ENCODE measurements around the gene CLIC2. TPM values are rescaled to one million over a fixed set of nuclear protein-coding genes. Genes with fewer than 3 reads are reported as not detected.

Gene CLIC2
- total RNA-seq, 4 donors from 2014 or later = 1.9 to 31.4 (median 4.2) TPM

- no peak overlapping the region for H3K4me3 ChIP-seq
- H3K27me3 ChIP-seq = no peaks in the 10 kb centered on the region
- no peak overlapping the region for H3K27ac ChIP-seq
- H3K36me3 ChIP-seq = peaks cover 0 to 9% (median 0%) of the 10 kb centered on the region in 3 donors
- DNase-seq = no peak
- TF ChIP-seq, protein P1, sequence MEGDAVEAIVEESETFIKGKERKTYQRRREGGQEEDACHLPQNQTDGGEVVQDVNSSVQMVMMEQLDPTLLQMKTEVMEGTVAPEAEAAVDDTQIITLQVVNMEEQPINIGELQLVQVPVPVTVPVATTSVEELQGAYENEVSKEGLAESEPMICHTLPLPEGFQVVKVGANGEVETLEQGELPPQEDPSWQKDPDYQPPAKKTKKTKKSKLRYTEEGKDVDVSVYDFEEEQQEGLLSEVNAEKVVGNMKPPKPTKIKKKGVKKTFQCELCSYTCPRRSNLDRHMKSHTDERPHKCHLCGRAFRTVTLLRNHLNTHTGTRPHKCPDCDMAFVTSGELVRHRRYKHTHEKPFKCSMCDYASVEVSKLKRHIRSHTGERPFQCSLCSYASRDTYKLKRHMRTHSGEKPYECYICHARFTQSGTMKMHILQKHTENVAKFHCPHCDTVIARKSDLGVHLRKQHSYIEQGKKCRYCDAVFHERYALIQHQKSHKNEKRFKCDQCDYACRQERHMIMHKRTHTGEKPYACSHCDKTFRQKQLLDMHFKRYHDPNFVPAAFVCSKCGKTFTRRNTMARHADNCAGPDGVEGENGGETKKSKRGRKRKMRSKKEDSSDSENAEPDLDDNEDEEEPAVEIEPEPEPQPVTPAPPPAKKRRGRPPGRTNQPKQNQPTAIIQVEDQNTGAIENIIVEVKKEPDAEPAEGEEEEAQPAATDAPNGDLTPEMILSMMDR (IDR thresholded peaks at IDR 0.05) = no peak
- TF ChIP-seq POLR2A (IDR thresholded peaks at IDR 0.05) = no peak
- H3K4me1 ChIP-seq = no peaks in the 10 kb centered on the region
- no peaks in the 10 kb centered on the region for H3K9me3 ChIP-seq
Measured at GRCh38 chrX:155242300-155242699, 92.1 kb downstream of the CLIC2 start.

DNA sequence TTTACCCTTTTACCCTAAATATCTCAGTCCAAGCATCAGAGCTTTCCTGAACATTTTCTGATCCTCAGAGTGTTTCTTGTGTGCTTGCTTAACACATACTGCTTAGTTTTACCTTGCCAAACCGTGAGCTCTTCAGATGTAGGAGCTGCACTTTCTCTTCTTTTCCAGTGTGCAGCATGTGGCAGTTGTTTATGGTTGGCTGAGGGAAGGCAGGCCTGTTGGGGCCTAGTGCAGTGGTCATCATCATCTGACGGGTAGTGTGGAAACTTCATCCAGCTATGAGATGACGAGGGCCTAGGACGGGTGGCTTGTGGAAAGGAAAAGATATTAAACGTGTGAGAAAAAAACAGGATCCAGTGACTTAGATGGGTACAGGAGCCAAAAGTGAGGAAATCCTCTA lies 96.7 kb downstream of the CLIC2 start:
- Histone ChIP-seq H3K36me3 (peaks cover 0 to 22% (median 0%) of the 10 kb centered on the region in 3 donors), H3K27ac (no peak overlapping the region), H3K4me1 (no peaks in the 10 kb centered on the region), H3K4me3 (no peak overlapping the region), H3K9me3 (no peaks in the 10 kb centered on the region), H3K27me3 (no peaks in the 10 kb centered on the region)
- TF ChIP-seq POLR2A (IDR thresholded peaks at IDR 0.05) = no peak
- TF ChIP-seq, protein P1 (IDR thresholded peaks at IDR 0.05) = no peak
- no peak for DNase-seq

DNA sequence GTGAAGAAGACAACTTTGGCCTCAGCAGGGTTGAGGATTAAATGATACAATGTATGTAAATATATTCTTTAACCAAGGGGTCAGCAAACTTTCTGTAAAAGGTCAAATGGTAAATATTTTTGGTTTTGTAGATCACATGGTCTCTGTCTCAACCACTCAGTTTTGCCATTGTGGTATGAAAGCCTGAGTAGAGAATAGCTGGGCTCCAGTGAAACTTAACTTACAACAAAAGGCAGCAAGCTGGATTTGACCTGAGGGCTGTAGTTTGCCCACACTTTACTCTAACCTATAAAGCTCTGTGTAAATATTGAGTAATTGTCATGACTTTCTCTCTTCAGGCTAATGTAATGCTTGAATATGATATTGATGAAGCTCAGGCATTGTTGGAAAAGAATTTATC lies 98.5 kb downstream of the CLIC2 start:
- peaks cover 0 to 25% (median 0%) of the 10 kb centered on the region in 3 donors for H3K36me3 ChIP-seq
- no peak for DNase-seq
- no peak overlapping the region for H3K27ac ChIP-seq
- no peak overlapping the region for H3K4me3 ChIP-seq
- no peaks in the 10 kb centered on the region for H3K4me1 ChIP-seq
- no peak for TF ChIP-seq POLR2A (IDR thresholded peaks at IDR 0.05)
- TF ChIP-seq, protein P1 (IDR thresholded peaks at IDR 0.05) = no peak
- H3K27me3 ChIP-seq = no peaks in the 10 kb centered on the region
- no peaks in the 10 kb centered on the region for H3K9me3 ChIP-seq

DNA sequence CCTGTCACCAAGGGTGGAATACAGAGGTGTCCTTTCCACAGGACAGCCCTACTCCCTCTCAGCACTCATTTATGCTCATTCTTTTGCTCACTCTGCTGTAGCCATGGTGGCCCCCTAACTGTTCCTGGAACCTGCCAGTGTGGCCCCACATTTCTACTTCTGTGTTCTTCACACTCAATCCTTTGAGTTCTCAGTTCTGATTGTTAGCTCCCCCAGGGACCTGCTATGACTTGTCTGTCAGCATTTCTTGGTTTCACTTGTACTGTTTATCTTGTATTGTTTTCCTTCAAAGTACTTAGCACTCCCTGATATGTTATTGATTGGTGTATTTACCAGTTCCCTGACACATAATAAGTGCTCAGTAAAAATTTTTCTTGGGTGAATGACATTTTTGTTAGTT lies 103.3 kb downstream of the CLIC2 start:
- Histone ChIP-seq H3K27me3 (no peaks in the 10 kb centered on the region), H3K4me3 (no peak overlapping the region), H3K9me3 (no peaks in the 10 kb centered on the region), H3K4me1 (no peaks in the 10 kb centered on the region), H3K27ac (no peak overlapping the region), H3K36me3 (peaks cover 0 to 14% (median 0%) of the 10 kb centered on the region in 3 donors)
- no peak for TF ChIP-seq POLR2A (IDR thresholded peaks at IDR 0.05)
- TF ChIP-seq, protein P1 (IDR thresholded peaks at IDR 0.05) = no peak
- no peak for DNase-seq

Small RNA genes lying within 50 kb of the gene (small RNA-seq; reads per million reads assigned to genes)
- 0 reads per million in 2 donors for gene AC234781.4
- gene MIR1184-2 = 0 reads per million in 2 donors

Other genes starting within 250 kb of the CLIC2 start
- 10 to 100 TPM; 11.7 to 31.9 (median 21.8) TPM for gene VBP1, start 118.2 kb downstream of the CLIC2 start, total RNA-seq
- gene RAB39B, start 70.1 kb downstream of the CLIC2 start, total RNA-seq = 1 to 10 TPM in 1 of 4 donors, under 1 TPM in 2, not detected in 1; 0.35 to 3.3 (median 0.80) TPM
- 10 to 100 TPM in 2 of 4 donors, 1 to 10 TPM in 1, not detected in 1; 1.2 to 29.8 (median 13.0) TPM for gene F8A2, start 47.5 kb upstream of the CLIC2 start, total RNA-seq
- gene F8A3, start 124.0 kb upstream of the CLIC2 start, total RNA-seq = 10 to 100 TPM in 3 of 4 donors, 1 to 10 TPM in 1; 9.9 to 26.5 (median 15.4) TPM

Measured in Peyer's patch (tissue), 4 donors.